GM12878 (cell line): Measurements from ENCODE around the gene RBM19. TPM values are rescaled to one million over a fixed set of nuclear protein-coding genes. Genes with fewer than 3 reads are reported as not detected.

Experiments
- ATAC-seq: fragments of 200-7000 bp; cut with Tn5 transposase; 3 replicates; pipeline ENCODE4 v1.9.1; 2020; ENCODE audit warnings: mild to moderate bottlenecking, moderate library complexity
- BruUV-seq: library from RNA; stranded (reverse); fragments of 400-500 nt; replicated peaks from 2 replicates; lab custom pipeline; 2021; lab: Mats Ljungman, UMichigan
- CTCF ChIA-PET: fragments of 300-600 bp; sonication (Branson Sonifier 250); formaldehyde crosslinking; extraction: SDS; loops from one replicate; lab custom pipeline; 2021; ENCODE audit warnings: inconsistent platforms; lab: Yijun Ruan, JAX
- POLR2A ChIA-PET: fragments of 350-600 bp; formaldehyde crosslinking; extraction: SDS; loops from one replicate; lab custom pipeline; 2021; ENCODE audit warnings: inconsistent platforms; lab: Charles Lee
- RAD21 ChIA-PET: fragments of 300-600 bp; sonication (Branson Sonifier 250); formaldehyde crosslinking; loops from one replicate; lab custom pipeline; 2023; ENCODE audit warnings: antibody characterized with exemption; ENCODE audit not compliant: unreplicated experiment; lab: Charles Lee
- SMC1A ChIA-PET: fragments of 300-600 bp; sonication (Branson Sonifier 250); formaldehyde crosslinking; loops from one replicate; lab custom pipeline; 2023; ENCODE audit not compliant: unreplicated experiment, uncharacterized antibody; lab: Charles Lee
- DNase-seq: peaks from one replicate; pipeline ENCODE4 v3.0.0-alpha.2; 2011; ENCODE audit warnings: low read depth, low spot score
- FAIRE-seq: peaks from 3 replicates; lab custom pipeline; 2011; peaks lifted over from hg19 to GRCh38; lab: Jason Lieb, UNC
- H2AFZ ChIP-seq: 2 replicates; pipeline ENCODE4 v1.6.0; 2011; ENCODE audit warnings: low read depth, low read length, control low read depth; ENCODE audit not compliant: control insufficient read depth
- H3K27ac ChIP-seq: 2 replicates; pipeline ENCODE4 v1.5.1; 2011; ENCODE audit warnings: control low read depth; ENCODE audit not compliant: control insufficient read depth, insufficient read depth
- H3K27me3 ChIP-seq, 2 experiments: replicated peaks in 1 of 2; 2 replicates each; pipeline versions ENCODE4 v1.6.0 to v1.6.1; 2011; ENCODE audit warnings: low read length in 1 of 2; ENCODE audit not compliant: control insufficient read depth in 2 of 2, insufficient read depth in 2 of 2
- H3K36me3 ChIP-seq, 2 experiments: 2 replicates each; pipeline ENCODE4 v1.5.1; 2011; ENCODE audit warnings: low read length in 1 of 2; ENCODE audit not compliant: control insufficient read depth in 2 of 2, insufficient read depth in 2 of 2
- H3K4me1 ChIP-seq: 2 replicates; pipeline ENCODE4 v1.6.1; 2011; ENCODE audit warnings: mild to moderate bottlenecking, low read length, moderate library complexity, mixed read lengths; ENCODE audit not compliant: control insufficient read depth, insufficient read depth
- H3K4me2 ChIP-seq: 2 replicates; pipeline ENCODE4 v1.6.0; 2011; ENCODE audit warnings: control low read depth; ENCODE audit not compliant: control insufficient read depth, insufficient read depth
- H3K4me3 ChIP-seq: fragments of 200-600 bp; sonication (generic); 2 replicates; pipeline ENCODE4 v1.5.1; 2016
- H3K79me2 ChIP-seq: 2 replicates; pipeline ENCODE4 v1.6.0; 2011; ENCODE audit warnings: low read length; ENCODE audit not compliant: control insufficient read depth, insufficient read depth
- H3K9ac ChIP-seq: 2 replicates; pipeline ENCODE4 v1.8.0; 2011; ENCODE audit warnings: low read length, control low read depth, mixed read lengths; ENCODE audit not compliant: control insufficient read depth, insufficient read depth
- H3K9me3 ChIP-seq: replicated peaks from 3 replicates; pipeline ENCODE4 v1.5.1; 2011; ENCODE audit warnings: mild to moderate bottlenecking, low read length; ENCODE audit not compliant: control insufficient read depth, insufficient read depth
- H4K20me1 ChIP-seq: 2 replicates; pipeline ENCODE4 v1.6.0; 2011; ENCODE audit not compliant: control insufficient read depth, insufficient read depth
- EED ChIP-seq: sonication (generic); IDR thresholded peaks from 2 replicates; pipeline ENCODE4 v1.6.1; 2016; ENCODE audit warnings: antibody characterized with exemption, low read depth
- HCFC1 ChIP-seq: fragments of 150-350 bp; IDR thresholded peaks from 2 replicates; pipeline ENCODE4 v1.6.1; 2014; ENCODE audit warnings: low read length
- IKZF1 ChIP-seq: fragments of 450-650 bp; conservative IDR thresholded peaks from 2 replicates; pipeline ENCODE4 v1.6.1; 2017; ENCODE audit warnings: antibody characterized with exemption, mild to moderate bottlenecking
- MEF2B ChIP-seq: fragments of 450-650 bp; IDR thresholded peaks from 2 replicates; pipeline ENCODE4 v1.6.1; 2018; ENCODE audit warnings: mild to moderate bottlenecking, moderate library complexity; ENCODE audit not compliant: partially characterized antibody, poor library complexity, severe bottlenecking
- MYC ChIP-seq: IDR thresholded peaks from 2 replicates; pipeline ENCODE4 v1.6.1; 2011; ENCODE audit warnings: mild to moderate bottlenecking, low read length, moderate library complexity, inconsistent platforms; ENCODE audit not compliant: insufficient read depth, insufficient replicate concordance, insufficient read length, severe bottlenecking
- NFYB ChIP-seq: IDR thresholded peaks from 2 replicates; pipeline ENCODE4 v1.6.1; 2011; ENCODE audit warnings: low read depth, mild to moderate bottlenecking, low read length, improper control_type of control experiment, moderate library complexity; ENCODE audit not compliant: insufficient read depth
- POLR2AphosphoS2 ChIP-seq: IDR thresholded peaks from 2 replicates; pipeline ENCODE4 v1.6.1; 2011; ENCODE audit warnings: low read depth, mild to moderate bottlenecking, low read length, improper control_type of control experiment, moderate library complexity
- SP1 ChIP-seq: IDR thresholded peaks from one replicate; pipeline ENCODE4 v1.6.1; 2011; ENCODE audit warnings: low read depth, low read length
- SREBF2 ChIP-seq: IDR thresholded peaks from 2 replicates; pipeline ENCODE4 v1.6.1; 2012; ENCODE audit warnings: mild to moderate bottlenecking, low read length
- WGBS: methylation state at CpG from one replicate; pipeline ENCODE4 v1.1.6; 2016; ENCODE audit warnings: low lambda C conversion rate; ENCODE audit not compliant: insufficient replicate concordance, insufficient coverage; ENCODE audit errors: missing lambda C conversion rate; 5-methylcytosine and 5-hydroxymethylcytosine counted together
- in situ Hi-C: fragments of 300-500 bp; cut with MboI; formaldehyde crosslinking; loops from 9 replicates; pipeline ENCODE4 v1.14.3; 2018; ENCODE audit warnings: mixed read lengths
- intact Hi-C: fragments of 100-400 bp; cut with micrococcal nuclease; formaldehyde crosslinking; loops from one replicate; pipeline ENCODE4 v1.14.2; 2022; ENCODE audit not compliant: unreplicated experiment
- polyA plus RNA-seq, 11 experiments: library from polyadenylated mRNA; depleted of rRNA in 4 of 11; unstranded in 6 of 11; stranded (reverse) in 5 of 11; fragments of >200 nt; fragmentation: Nextera tagmentation in 4 of 11; fragmentation: Illumina TruSeq in 1 of 11; extraction: Ambion mirVana in 4 of 11; extraction: Trizol in 1 of 11; gene quantifications; 1 replicate in 1 of 11; 2 replicates in 10 of 11; pipeline versions ENCODE4 v1.2.1 to v1.2.3, GENCODE V29; 2011 to 2016; ENCODE audit warnings: inconsistent platforms in 2 of 11, missing spikeins in 2 of 11, low read depth in 1 of 11
- total RNA-seq, 4 experiments: library from RNA; depleted of rRNA in 3 of 4; stranded (reverse); fragments of >200 nt in 3 of 4; fragmentation: Illumina TruSeq in 1 of 4; extraction: Trizol in 1 of 4; gene quantifications; 2 replicates each; pipeline versions ENCODE4 v1.2.1 to v1.2.3, GENCODE V29; 2013 to 2021
- TF ChIP-seq, protein P1 (sequence below): fragments of 450-650 bp; IDR thresholded peaks from 2 replicates; pipeline ENCODE4 v1.6.1; 2018; ENCODE audit warnings: mild to moderate bottlenecking, low read depth, moderate library complexity; ENCODE audit not compliant: partially characterized antibody
- TF ChIP-seq, protein P2 (sequence below): IDR thresholded peaks from 2 replicates; pipeline ENCODE4 v1.6.1; 2012; ENCODE audit warnings: low read length, inconsistent platforms
- TF ChIP-seq, protein P3 (sequence below): IDR thresholded peaks from 2 replicates; pipeline ENCODE4 v1.6.1; 2011; ENCODE audit warnings: borderline replicate concordance, low read depth, mild to moderate bottlenecking, moderate library complexity, low read length; ENCODE audit not compliant: insufficient read depth, poor library complexity, severe bottlenecking

The RBM19 gene
- total and polyA plus RNA-seq, 10 of the 15 experiments (the other 5 are each of a cell fraction or from before 2014, with no cell fraction given), result 4.2 to 42.9 (median 28.4) TPM

DNA sequence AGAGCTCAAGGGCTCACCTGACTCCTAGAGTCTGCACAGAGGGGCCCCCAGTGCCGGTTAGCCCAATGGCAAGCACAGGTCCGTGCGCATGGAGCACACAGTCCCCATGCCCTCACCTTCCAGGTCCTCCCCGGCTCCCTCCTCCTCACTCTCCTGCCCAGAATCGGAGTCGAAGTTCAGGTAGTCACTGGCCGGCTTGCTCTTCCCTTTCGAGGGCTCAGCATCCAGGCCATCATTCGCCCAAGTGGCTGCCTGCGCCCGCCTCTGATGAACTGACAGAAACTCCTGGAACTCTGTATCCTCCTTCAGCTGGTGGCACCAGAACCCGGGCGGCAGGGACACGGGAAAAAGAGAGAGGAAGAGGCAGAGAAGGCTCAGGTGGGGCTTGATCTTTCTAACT is 7.0 kb downstream of the RBM19 start:
- Histone ChIP-seq H3K4me3 (no peak overlapping the region), H3K36me3 (peaks cover 23 to 27% of the 10 kb centered on the region in 2 experiments; a peak in 3 of 4 replicates), H4K20me1 (no peaks in the 10 kb centered on the region), H3K4me2 (no peak overlapping the region), H2AFZ (no peak overlapping the region), H3K27me3 (no peaks in the 10 kb centered on the region), H3K9ac (no peak overlapping the region), H3K27ac (no peak overlapping the region), H3K4me1 (peaks cover 15% of the 10 kb centered on the region), H3K79me2 (peaks cover 6% of the 10 kb centered on the region; the same call in 1 of the 2 replicates), H3K9me3 (no peaks in the 10 kb centered on the region)
- FAIRE-seq (no peak), DNase-seq (no peak), ATAC-seq (no peak)
- SMC1A ChIA-PET, result no interaction called here
- no TSS peak for BruUV-seq
- in situ Hi-C loops, result no loop called here
- intact Hi-C loops, result no loop called here
- WGBS, result 91% methylated on average over 13 of the region's 14 CpGs
- RAD21 ChIA-PET, result no interaction called here
- POLR2A ChIA-PET, result no interaction called here
- CTCF ChIA-PET, result interaction anchor here (1.1 kb wide), 1 partner anchor 8 kb away, joined by 3 read pairs; no protein-coding TSS in a partner anchor
- TF ChIP-seq SP1 (no peak), NFYB (no peak), POLR2AphosphoS2 (no peak), MEF2B (no peak), EED (no peak), IKZF1 (no peak), MYC (no peak), SREBF2 (no peak), HCFC1 (no peak)
- TF ChIP-seq, protein P1, sequence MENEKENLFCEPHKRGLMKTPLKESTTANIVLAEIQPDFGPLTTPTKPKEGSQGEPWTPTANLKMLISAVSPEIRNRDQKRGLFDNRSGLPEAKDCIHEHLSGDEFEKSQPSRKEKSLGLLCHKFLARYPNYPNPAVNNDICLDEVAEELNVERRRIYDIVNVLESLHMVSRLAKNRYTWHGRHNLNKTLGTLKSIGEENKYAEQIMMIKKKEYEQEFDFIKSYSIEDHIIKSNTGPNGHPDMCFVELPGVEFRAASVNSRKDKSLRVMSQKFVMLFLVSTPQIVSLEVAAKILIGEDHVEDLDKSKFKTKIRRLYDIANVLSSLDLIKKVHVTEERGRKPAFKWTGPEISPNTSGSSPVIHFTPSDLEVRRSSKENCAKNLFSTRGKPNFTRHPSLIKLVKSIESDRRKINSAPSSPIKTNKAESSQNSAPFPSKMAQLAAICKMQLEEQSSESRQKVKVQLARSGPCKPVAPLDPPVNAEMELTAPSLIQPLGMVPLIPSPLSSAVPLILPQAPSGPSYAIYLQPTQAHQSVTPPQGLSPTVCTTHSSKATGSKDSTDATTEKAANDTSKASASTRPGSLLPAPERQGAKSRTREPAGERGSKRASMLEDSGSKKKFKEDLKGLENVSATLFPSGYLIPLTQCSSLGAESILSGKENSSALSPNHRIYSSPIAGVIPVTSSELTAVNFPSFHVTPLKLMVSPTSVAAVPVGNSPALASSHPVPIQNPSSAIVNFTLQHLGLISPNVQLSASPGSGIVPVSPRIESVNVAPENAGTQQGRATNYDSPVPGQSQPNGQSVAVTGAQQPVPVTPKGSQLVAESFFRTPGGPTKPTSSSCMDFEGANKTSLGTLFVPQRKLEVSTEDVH, result no peak
- TF ChIP-seq, protein P2, sequence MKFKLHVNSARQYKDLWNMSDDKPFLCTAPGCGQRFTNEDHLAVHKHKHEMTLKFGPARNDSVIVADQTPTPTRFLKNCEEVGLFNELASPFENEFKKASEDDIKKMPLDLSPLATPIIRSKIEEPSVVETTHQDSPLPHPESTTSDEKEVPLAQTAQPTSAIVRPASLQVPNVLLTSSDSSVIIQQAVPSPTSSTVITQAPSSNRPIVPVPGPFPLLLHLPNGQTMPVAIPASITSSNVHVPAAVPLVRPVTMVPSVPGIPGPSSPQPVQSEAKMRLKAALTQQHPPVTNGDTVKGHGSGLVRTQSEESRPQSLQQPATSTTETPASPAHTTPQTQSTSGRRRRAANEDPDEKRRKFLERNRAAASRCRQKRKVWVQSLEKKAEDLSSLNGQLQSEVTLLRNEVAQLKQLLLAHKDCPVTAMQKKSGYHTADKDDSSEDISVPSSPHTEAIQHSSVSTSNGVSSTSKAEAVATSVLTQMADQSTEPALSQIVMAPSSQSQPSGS, result no peak
- TF ChIP-seq, protein P3, sequence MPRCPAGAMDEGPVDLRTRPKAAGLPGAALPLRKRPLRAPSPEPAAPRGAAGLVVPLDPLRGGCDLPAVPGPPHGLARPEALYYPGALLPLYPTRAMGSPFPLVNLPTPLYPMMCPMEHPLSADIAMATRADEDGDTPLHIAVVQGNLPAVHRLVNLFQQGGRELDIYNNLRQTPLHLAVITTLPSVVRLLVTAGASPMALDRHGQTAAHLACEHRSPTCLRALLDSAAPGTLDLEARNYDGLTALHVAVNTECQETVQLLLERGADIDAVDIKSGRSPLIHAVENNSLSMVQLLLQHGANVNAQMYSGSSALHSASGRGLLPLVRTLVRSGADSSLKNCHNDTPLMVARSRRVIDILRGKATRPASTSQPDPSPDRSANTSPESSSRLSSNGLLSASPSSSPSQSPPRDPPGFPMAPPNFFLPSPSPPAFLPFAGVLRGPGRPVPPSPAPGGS, result no peak
- TF ChIP-seq, all 136 proteins: peak for 0
